Right ventricle myocardium inferior (tissue), 1 donor: ENCODE data around the gene GLIS1. TPM values are rescaled to one million over a fixed set of nuclear protein-coding genes. Genes with fewer than 3 reads are reported as not detected.

Source experiments
- ATAC-seq: fragments of 200-7000 bp; cut with Tn5 transposase; one replicate; pipeline ENCODE4 v1.9.1; 2020; ENCODE audit warnings: mild to moderate bottlenecking, moderate library complexity
- DNase-seq: peaks from one replicate; pipeline ENCODE4 v3.0.0; 2021; ENCODE audit errors: missing footprints
- intact Hi-C: fragments of 100-400 bp; cut with DNase I; formaldehyde crosslinking; loops from one replicate; pipeline ENCODE4 v1.11.0; 2022
- total RNA-seq: library from RNA; stranded (reverse); fragmentation: NEBNext Ultra II Directional; extraction: Animal tissue kit (Norgen Biotek cat#: 25700); gene quantifications from one replicate; pipeline ENCODE4 v1.2.1, GENCODE V29; 2021
- donor health status: DM: no; HTN: yes; CAD: no; lungs with severe emphysema.

The GLIS1 gene
- total RNA-seq, 1 donor from 2014 or later: not detected

DNA sequence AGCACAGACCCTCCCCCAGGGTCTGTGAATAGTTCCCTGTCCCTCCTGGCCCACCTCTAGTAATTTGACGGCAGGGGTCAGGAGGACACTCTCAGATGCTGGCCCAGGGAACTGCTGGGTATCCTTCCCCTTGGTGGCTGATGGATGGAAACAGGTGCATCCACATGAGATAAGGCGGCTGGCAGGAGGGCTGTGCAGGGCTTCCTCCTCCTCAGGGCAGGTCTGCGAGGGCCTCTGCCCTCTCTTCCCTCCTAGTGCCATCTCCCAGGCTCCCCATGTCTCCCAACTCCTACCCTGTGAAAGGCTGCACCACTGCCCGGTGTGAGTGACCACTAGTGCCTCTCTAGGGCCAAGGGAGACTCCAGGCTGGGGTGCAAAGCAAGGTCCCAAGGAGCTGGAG lies 123.9 kb downstream of the GLIS1 start:
- ATAC-seq (no peak), DNase-seq (no peak)
- intact Hi-C loops: no loop called here

DNA sequence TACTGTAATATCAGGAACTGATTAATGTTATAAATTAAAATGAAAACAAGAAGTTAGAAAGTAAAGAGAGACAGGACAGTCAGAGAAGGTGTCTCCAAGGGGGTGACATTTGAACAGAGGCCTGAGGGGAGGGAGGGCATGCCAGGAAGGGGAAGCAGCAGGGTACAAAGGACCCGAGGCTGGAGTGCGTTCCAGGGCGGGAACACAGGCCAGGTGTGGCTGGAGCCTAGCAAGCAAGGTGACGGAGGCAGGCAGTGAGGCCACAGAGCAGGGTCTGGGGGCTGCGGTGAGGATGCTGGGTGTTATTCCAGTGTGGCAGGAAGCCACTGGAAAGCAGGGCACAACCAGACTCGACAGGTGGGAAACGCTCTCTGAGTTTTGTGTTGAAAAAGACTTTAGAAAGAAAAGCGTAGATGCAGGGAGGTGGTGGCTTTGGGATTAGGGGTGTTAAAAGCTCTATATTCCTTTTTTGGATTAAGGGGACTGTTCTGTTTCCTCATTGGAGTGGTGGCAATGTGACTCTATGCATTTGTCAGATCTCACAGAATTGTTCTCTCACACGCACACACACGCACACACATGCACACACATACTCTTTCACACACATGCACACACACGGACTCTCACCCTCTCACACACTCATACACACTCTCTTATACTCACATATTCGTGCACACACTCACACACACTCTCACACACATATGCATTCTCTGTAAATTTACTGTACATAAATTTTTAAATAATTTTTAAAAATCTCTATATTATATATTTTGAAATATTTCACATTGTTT lies 124.5 kb downstream of the GLIS1 start:
- no peak for ATAC-seq
- DNase-seq: no peak
- intact Hi-C loops: no loop called here

DNA sequence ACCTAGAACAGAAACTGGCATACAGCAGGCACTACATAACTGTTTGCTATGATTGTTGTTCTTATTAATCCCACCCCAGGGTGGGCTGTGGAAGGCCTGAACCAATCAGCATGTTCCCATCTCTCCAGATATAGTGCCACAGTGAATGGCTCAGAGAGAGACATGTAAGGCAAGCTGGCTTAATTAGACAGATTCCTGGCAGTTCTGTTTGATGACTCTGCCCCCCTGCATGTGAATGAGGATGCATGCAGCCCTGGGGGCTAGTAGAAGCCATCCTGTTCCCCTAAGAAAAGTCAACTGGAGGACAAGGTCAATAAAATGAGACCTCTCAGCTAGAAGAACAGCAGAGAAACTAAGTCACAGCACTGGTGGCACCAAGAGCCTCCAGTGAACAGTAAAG lies 130.3 kb downstream of the GLIS1 start:
- ATAC-seq: no peak
- intact Hi-C loops: no loop called here
- DNase-seq: no peak

DNA sequence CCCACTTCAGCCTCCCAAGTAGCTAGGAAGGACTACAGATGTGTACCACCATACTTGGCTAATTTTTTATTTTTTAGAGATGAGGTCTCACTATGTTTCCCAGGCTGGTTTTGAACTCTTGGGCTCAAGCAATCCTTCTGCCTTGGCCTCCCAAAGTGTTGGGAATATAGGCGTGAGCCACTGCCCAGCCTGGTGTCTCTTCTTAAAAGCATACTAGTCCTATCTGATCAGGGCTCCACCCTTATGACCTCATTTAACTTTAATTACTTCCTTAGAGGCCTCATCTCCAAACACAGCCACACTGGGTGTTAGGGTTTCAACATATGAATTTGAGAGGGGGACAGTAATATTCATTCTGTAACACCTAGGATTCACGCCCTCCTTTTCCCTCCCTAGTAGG lies 130.9 kb downstream of the GLIS1 start:
- intact Hi-C loops: no loop called here
- no peak for DNase-seq
- no peak for ATAC-seq

DNA sequence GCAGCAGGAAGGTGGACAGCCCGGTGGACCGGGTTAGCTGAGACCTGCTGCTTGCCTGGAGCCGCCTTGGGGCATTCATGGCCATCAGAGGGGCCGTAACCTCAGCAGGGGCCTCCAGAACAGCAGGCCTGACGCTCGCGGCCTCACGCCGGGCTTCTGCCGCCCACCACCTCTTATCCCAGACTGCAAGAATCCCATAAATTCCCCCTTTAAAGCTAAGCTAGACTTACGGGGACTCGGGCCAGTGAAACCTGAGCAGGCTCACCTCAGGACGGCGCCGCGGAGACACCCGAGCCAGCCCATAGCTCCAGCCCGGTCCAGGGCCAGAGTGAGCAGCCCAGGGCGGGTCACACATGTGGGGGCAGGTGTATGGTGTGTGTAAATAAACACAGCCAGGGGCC lies 132.3 kb downstream of the GLIS1 start:
- DNase-seq: no peak
- no peak for ATAC-seq
- intact Hi-C loops: no loop called here

DNA sequence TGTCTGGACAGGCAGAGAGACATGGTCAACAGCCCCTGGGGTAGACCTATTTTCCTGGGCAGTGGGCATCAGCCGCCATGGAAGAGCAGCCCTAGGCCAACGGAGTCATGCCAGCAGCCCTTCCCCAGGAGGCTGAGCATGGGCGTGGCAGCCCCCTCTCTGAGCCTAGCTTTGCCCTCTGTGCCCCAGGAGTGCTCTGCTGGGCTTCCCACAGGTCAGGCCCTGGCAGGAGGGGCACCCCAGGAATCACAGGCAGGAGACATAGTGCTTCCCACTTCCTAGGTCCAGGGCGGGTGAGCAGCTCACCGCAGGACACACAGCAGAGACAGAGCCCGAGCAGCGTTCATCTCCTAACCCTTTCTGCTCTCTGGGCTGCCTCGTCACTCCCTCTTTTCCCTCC lies 132.8 kb downstream of the GLIS1 start:
- ATAC-seq: no peak
- DNase-seq: no peak
- intact Hi-C loops: no loop called here

DNA sequence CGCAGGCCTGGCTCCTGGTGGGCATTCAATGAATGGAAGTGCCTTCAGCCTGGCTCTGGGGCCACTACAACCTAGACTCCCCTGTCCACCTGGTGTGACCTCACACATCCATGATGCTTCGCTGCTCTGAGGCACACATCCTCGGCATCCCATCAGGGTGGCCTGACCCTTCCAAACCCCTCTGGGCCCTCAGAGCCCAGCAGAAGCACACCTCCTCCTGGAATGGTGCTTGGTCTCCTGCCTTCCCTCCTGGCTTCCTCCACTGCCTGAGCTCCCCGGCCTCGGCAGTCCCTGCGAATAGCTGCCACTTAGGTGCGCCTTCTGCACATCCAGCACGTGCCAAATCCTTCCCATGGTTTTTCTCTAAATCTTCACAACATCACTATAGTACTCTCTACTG lies 133.8 kb downstream of the GLIS1 start:
- ATAC-seq (no peak), DNase-seq (no peak)
- intact Hi-C loops: no loop called here

DNA sequence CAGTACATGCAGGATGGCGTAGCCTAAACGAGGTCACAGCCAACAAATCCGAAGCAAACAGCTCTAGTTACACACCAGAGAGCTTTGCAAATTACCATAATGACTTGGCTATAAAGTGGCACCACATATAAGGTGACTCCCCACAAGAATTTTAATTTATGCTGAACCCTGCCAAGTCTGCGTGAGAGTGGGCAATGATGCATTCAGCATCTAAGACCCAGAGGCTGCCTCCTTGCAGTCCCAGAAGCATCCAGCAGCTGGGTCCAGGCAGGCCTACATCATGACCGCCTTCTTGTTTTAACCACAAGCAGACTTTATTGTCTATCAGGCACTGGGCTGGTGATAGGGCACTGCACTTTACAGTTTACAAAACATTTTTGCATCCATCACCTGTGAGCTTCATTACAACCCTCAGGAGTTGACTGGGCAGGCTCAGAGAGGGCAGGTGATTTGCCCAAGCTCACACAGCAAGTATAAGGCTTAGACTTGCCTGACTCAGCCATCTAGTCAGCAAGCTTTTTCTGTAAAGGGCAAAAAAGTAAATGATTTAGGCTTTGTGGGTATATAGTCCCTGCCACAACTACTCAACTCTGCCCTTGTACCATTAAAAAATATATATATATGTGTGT lies 134.6 kb downstream of the GLIS1 start:
- intact Hi-C loops: no loop called here
- ATAC-seq (no peak), DNase-seq (no peak)

DNA sequence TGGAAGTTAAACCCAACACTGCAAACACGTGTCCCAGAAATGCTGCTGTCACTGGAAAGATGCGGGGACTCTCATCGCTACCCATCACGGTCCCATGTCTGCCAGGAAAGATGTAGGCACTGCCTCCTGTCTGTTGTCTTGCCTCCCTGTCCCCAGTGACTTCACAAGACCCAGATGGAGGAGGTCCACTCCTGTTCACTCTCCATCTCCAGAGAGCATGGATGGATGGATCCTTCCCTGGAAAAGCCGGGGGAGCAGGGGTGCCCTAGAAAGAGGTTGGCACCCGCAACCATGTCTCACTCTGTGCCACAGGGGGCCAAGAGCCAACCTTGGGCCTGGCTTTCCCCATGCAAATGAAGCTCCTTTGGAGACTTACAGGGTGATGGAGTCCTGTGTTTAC lies 135.5 kb downstream of the GLIS1 start:
- no peak for ATAC-seq
- no peak for DNase-seq
- intact Hi-C loops: no loop called here

DNA sequence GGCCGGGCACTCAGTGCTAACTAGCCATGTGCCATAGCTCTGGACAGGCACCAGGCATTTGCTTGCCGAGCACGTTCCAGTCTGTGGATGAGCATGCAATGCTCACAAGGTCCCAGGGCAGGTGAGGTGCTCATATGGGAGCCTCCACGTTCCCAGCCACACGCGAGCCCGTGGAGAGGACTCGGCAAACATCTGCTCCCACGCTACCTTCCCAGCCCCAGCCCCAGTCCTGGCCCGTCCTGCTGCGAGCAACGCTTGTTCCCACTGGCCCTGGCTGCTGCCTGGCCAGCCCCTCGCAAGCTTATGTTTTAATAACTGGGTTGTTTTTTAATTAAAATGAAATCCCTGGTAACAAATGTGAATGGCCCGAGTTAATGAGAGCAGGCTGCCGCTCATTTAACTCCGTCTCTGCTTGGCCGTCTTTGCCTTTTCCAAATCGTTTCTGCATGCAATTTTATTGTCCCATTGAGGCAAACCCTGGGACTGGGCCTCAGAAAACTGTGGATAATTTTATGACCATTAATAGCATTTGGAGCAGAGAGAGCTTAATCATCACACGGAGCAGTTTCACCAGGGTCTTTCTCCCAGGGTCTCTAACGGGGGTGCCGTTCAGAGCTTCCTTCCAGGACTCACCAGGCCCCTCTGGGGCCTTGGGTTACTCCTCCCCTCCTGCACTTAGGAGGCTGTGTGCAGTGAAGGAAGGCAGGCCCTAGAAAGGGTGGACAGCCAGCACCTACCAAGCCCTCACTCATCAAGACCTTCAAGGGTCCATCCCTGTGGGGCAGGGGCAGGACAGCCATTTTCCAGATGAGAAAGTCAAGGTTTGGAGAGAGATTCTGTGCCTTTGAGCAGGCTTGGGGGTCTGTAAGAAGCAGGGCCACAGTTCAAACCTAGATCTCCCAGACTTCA lies 136.8 kb downstream of the GLIS1 start:
- no peak for DNase-seq
- intact Hi-C loops: no loop called here
- ATAC-seq: no peak

DNA sequence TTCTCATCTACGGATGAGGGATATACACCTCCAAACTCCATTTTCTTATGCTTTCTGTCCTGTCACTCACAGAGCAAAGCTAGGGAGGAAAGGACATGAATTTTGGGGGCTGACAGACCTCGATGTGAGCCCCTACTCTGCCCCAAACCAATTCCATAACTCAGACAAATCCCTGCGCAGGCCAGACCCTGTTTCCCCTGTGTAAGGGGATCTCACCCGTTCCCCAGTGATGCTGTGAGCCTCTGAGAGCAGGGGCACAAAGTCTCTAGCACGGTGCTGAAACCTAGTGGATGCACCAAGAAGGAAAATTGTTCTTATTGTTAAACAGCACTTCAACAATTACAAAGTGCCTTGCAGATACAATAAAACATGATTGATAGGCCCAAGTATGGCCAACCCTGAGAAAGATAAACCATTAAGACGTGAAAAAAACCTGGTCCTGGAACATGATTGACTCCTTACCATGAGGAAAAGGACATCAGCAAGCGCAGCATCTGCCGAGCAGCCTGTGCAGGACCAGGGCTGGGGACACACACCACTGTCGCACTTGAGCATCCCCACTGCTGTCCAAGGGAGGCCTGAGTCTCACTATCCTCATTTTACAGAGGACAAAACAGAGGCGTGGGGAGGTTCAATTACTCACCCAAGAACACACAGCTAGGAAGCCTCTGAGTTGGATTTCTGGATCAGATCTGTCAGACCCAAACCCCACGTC lies 137.8 kb downstream of the GLIS1 start:
- intact Hi-C loops: no loop called here
- no peak for ATAC-seq
- no peak for DNase-seq

DNA sequence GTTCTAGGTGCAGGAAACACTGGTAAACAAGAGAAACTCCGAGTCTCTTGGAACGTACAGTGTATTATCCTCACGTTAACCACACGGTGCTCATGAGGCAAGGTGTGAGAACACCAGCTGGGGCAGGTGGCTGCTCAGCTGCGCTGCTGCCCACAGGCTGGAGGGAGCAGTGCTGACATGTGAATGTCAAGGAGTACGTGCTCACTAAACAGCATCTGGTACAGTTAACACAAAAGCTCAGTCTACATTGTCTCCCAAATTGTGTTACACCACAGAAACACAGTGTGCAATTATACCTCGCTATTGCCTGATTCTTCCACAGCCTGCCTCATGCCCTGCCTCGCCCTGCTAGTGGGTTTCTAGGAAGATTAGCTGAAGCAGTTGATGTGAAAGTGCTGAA lies 138.4 kb downstream of the GLIS1 start:
- DNase-seq (no peak), ATAC-seq (no peak)
- intact Hi-C loops: no loop called here

DNA sequence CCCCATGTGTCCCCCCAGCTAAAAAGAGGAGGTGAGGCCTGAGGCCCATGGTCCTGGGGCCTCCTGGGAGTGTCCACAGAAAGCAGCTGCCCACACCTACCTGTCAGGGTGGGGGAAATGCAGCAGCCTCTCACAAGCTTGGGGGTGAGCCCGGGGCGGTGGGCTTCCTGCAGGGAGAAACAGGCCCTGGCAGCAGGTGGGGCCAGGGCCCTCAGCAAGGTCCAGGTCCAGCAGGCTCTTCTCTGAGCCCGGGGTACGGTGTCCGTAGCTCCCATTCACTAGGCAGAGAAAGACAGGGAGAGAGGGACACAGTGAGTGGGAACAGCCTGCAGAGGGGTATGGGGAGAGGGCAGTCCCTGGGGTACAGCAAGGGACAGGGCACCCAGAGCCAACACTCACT lies 139.0 kb downstream of the GLIS1 start:
- ATAC-seq: no peak
- DNase-seq: no peak
- intact Hi-C loops: no loop called here

DNA sequence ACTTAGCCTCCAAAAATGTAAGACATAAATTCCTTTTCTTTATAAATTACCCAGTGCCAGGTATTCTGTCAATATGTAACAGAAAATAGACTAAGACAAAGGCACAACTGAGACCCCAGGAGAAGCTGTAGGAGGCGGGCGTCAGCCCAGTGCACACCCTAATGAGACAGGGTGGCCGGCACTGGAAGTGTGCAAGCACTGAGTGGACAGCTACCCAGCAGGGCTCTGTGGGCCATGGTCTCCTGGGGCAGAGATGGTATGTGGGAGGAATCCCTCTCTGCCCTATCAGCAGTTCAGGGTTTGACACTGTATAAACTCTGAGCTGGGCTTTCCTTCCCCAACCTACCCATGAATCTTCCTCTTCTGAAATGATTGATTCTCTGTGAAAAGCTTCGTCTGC lies 139.5 kb downstream of the GLIS1 start:
- ATAC-seq (no peak), DNase-seq (no peak)
- intact Hi-C loops: no loop called here

DNA sequence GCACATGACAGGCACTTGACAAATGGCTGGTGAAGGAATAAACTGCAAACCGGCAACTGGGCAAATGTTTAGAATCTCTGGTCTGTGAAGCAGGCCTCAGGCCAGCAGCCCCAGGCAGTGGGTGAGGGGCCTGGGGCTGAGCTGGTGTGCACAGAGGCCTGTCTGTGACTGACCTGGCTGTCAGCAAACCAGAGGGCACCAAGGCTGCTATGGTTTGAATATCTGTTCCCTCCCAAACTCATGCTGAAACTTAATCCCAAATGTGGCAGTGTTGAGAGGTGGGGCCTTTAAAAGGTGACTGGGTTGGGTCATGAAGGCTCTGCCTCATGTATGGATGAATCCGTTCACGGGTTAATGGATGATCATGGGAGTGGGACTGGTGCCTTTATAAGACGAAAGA lies 140.0 kb downstream of the GLIS1 start:
- intact Hi-C loops: no loop called here
- DNase-seq: no peak
- ATAC-seq: no peak

DNA sequence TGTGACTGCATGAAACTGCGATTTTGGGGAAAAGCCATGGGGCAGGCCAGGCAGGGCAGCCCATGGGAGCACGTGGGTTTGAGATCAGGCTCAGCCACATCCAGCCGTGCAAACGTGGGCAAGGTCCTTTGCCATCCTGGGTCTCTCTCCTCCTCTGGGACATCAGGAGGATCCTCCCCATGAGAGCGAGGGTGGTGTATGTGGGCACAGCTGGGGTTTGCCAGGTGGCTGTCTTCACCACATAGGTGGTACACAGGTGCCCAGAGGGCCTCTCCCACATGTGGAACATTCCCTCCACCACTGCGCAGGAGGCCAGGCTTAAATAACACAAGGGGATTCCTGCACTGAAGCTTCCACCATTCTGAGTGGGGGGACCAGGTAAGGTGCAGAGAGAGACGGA lies 143.1 kb downstream of the GLIS1 start:
- DNase-seq (no peak), ATAC-seq (no peak)
- intact Hi-C loops: no loop called here

DNA sequence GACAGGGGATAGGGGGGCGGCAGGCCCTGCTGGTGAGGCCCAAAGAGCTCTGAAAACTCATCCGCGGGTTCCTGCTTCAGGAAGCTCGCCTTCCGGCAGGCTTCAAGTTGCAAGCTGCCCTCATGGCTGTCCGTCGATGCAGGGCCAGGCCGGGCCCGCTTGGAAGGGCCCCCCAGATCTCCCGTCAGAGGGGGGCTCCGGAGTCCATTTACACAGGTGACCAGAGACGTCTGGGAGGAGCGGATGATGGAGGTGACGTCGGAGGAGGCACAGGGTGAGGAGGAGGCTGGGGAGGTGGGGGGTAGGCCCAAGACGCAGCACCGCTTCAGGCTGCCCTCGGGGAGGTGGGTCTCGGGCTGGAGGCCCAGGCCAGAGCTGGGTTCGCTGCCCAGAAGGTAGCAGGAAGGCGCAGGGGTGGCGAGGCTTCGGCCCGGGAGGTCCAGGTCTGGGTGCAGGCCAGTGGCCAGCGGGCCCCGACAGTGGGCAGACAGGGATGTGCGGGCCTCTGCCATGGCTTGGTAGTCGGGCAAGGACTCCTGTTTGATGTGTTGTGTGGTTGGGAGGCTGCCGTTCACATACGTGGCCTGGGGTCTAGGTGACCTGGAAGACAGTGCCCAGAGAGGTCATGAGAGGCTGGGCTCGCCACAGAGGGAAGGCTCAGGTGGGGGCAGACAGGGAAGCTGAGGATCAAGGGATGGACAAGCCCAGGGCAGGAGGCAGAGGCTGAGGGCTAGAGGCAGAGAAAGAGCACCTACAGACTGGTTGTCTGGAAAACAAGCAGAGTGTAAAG lies 144.4 kb downstream of the GLIS1 start:
- no peak for ATAC-seq
- intact Hi-C loops: loop anchor here (5.0 kb wide), 1 partner anchor 107 kb away; no protein-coding TSS in a partner anchor
- no peak for DNase-seq

DNA sequence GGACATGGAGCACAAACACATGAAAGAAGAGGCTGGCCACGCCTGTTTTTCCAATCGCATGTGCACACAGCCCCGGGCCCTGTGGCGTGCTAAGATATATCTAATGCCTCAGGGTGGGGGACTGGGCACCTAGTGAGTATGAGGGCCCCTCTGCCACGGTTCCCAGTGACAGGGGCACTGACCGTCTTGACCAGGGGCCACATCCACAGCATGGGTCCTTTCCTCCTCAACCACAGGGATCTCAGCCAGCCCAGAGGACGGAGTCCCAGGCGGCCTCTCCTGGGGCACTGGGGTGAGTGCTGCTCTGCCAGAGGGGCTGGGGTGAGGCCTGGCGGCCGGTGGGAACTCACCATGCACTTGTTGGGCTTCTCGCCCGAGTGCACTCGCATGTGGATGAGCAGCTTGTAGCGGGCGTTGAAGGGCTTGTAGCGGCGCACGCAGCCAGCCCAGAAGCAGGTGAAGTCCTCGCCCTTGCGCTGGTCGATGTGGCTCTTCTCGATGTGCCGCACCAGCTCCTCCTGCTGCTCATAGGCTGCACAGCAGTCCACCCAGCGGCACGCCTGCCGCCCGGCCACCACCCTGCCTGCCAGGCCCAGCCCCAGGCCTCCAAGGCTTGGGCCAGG lies 145.1 kb downstream of the GLIS1 start:
- DNase-seq (no peak), ATAC-seq (peak; percentile 44)
- intact Hi-C loops: loop anchor here (5.0 kb wide), 1 partner anchor 107 kb away; no protein-coding TSS in a partner anchor
